ENCODE results near the gene MAP2K5.

Gene MAP2K5

GRCh38 chr15:67783303-67783702, 240.8 kb downstream of the MAP2K5 start:
- peak; percentile 70 for DNase-seq (ENCODE audit: extremely low read depth, insufficient read length)
- no peak overlapping the region for H3K4me3 ChIP-seq (replicated peaks; ENCODE audit: low read depth, low read length)
- TF ChIP-seq, protein P1, sequence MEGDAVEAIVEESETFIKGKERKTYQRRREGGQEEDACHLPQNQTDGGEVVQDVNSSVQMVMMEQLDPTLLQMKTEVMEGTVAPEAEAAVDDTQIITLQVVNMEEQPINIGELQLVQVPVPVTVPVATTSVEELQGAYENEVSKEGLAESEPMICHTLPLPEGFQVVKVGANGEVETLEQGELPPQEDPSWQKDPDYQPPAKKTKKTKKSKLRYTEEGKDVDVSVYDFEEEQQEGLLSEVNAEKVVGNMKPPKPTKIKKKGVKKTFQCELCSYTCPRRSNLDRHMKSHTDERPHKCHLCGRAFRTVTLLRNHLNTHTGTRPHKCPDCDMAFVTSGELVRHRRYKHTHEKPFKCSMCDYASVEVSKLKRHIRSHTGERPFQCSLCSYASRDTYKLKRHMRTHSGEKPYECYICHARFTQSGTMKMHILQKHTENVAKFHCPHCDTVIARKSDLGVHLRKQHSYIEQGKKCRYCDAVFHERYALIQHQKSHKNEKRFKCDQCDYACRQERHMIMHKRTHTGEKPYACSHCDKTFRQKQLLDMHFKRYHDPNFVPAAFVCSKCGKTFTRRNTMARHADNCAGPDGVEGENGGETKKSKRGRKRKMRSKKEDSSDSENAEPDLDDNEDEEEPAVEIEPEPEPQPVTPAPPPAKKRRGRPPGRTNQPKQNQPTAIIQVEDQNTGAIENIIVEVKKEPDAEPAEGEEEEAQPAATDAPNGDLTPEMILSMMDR (IDR thresholded peaks at IDR 0.05; ENCODE audit: insufficient read depth, low read length, poor library complexity, severe bottlenecking): peak; percentile 62
- H3K27me3 ChIP-seq (replicated peaks; ENCODE audit: control insufficient read depth, insufficient read depth, low read length): no peaks in the 10 kb centered on the region
- no peaks in the 10 kb centered on the region for H3K36me3 ChIP-seq (ENCODE audit: control insufficient read depth, insufficient read depth, low read length)

DNA sequence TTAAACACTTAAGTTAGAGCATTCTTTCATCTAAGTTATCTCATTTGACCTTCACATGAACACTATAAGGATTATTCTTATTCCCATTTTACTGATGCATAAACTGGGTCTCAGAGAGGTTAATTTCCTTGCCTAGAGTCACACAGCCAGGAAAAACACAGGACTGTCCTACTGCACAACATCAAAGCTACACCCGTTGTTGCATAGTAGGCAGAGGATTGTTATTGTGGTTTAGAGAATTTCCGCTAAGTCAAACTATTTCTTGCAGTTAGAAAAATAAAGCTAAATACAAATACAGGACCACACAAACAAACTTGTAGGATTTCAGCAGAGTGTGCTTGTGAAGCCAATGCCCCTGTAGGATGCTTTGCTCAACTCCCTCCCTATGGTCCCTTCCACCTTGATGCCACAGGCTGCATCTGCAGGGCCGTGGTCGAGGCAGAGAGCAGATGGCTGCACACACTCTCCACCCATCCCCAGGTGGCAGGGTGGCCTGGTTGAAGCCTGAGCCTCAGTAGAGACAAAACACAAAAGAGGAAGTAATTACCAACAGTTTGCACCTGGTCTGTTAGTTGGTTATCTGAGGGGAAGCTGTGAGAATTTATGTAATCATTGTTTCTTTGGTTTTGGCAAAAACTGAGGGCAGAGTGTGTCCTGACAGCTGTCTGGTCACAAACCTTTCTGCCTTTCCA, 241.7 kb downstream of the MAP2K5 start:
- Histone ChIP-seq H3K36me3 (ENCODE audit: control insufficient read depth, insufficient read depth, low read length) (no peaks in the 10 kb centered on the region), H3K4me3 (replicated peaks; ENCODE audit: low read depth, low read length) (no peak overlapping the region), H3K27me3 (replicated peaks; ENCODE audit: control insufficient read depth, insufficient read depth, low read length) (no peaks in the 10 kb centered on the region)
- TF ChIP-seq, protein P1 (IDR thresholded peaks at IDR 0.05; ENCODE audit: insufficient read depth, low read length, poor library complexity, severe bottlenecking): peak; percentile 7
- DNase-seq (ENCODE audit: extremely low read depth, insufficient read length): peak; percentile 83

DNA sequence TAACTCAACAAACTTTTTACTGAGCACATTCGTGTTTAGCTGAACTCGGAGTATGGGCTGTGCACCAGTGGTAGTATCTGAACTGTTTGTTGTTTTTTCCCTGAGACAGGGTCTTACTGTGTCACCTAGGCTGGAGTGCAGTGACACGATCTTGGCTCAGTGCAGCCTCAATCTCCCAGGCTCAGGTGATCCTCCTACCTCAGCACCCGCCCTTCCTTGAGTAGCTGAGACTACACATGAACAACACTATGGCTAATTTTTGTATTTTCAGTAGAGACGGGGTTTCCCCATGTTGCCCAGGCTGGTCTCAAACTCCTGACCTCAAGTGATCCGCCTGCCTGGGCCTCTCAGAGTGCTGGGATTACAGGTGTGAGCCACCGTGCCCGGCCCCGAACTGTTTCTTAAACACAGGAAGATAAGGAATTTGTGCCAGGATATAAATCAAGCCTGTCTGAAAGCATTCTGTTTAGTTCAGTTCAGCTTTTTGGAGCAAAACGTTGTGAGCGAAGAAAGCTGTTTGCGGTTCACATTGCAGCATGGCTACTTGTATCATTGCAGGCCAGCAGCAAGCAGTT, 242.4 kb downstream of the MAP2K5 start:
- H3K4me3 ChIP-seq (replicated peaks; ENCODE audit: low read depth, low read length): no peak overlapping the region

DNA sequence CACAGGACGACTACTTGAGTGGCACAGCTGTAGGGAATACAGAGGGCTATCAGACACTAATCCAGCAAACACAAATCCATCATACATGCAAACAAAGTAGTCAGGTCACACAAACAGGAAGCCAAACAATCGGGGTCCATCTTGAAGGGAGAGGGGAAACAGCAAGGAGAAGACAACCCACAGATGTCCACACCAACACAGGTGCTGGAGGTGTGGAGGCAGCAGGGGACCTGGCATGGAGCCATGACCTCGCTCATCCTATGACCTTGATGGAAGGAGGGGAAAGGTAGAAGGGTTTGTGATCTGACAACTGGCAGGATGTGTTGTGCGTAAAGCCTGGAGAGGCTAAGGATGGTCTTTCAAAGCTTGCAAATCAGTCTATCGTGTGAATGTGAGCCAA, 242.9 kb downstream of the MAP2K5 start:
- TF ChIP-seq, protein P1 (IDR thresholded peaks at IDR 0.05; ENCODE audit: insufficient read depth, low read length, poor library complexity, severe bottlenecking): no peak
- H3K4me3 ChIP-seq (replicated peaks; ENCODE audit: low read depth, low read length): no peak overlapping the region
- no peaks in the 10 kb centered on the region for H3K36me3 ChIP-seq (ENCODE audit: control insufficient read depth, insufficient read depth, low read length)
- H3K27me3 ChIP-seq (replicated peaks; ENCODE audit: control insufficient read depth, insufficient read depth, low read length): no peaks in the 10 kb centered on the region
- DNase-seq (ENCODE audit: extremely low read depth, insufficient read length): no peak

More for the DNA sequence above, 242.4 kb downstream of the MAP2K5 start:
- no peaks in the 10 kb centered on the region for H3K27me3 ChIP-seq (replicated peaks; ENCODE audit: control insufficient read depth, insufficient read depth, low read length)
- TF ChIP-seq, protein P1 (IDR thresholded peaks at IDR 0.05; ENCODE audit: insufficient read depth, low read length, poor library complexity, severe bottlenecking): no peak
- no peak for DNase-seq (ENCODE audit: extremely low read depth, insufficient read length)
- no peaks in the 10 kb centered on the region for H3K36me3 ChIP-seq (ENCODE audit: control insufficient read depth, insufficient read depth, low read length)

- H3K36me3 ChIP-seq (ENCODE audit: control insufficient read depth, insufficient read depth, low read length): no peaks in the 10 kb centered on the region
- DNase-seq (ENCODE audit: extremely low read depth, insufficient read length): no peak
- H3K4me3 ChIP-seq (replicated peaks; ENCODE audit: low read depth, low read length): no peak overlapping the region
- H3K27me3 ChIP-seq (replicated peaks; ENCODE audit: control insufficient read depth, insufficient read depth, low read length): no peaks in the 10 kb centered on the region
- TF ChIP-seq, protein P1 (IDR thresholded peaks at IDR 0.05; ENCODE audit: insufficient read depth, low read length, poor library complexity, severe bottlenecking): no peak
These were observed 244.1 kb downstream of the MAP2K5 start for GRCh38 chr15:67786646-67787045.
